ENCODE measurements around the gene ALPL. TPM values are rescaled to one million over a fixed set of nuclear protein-coding genes. Genes with fewer than 3 reads are reported as not detected.
A peak's percentile ranks its signal among the peaks of the same experiment; 100 is the strongest.

ALPL gene
- total RNA-seq, 1 experiment from 2014 or later, result not detected

DNA sequence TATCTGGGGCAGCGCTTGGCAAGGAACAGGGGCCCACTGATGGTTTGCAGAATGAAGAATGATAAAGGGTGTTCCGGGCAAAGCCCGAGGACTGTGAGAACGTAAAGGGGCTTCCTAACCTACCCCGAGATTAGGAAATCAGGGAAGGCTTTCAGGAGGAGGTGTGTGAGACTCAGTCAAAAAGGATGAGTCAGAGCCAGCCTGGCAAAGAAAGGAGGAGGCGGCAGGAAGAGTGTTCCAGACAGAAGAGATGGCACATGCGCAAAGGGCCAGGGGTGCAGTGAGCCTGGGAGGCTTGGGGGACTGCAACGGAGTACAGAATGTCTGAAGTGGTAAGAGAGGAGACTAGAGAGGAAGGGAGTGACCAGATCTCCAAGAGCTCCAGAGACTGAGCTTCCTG lies 89.7 kb downstream of the ALPL start:
- DNase-seq (ENCODE audit: low spot score), result no peak

DNA sequence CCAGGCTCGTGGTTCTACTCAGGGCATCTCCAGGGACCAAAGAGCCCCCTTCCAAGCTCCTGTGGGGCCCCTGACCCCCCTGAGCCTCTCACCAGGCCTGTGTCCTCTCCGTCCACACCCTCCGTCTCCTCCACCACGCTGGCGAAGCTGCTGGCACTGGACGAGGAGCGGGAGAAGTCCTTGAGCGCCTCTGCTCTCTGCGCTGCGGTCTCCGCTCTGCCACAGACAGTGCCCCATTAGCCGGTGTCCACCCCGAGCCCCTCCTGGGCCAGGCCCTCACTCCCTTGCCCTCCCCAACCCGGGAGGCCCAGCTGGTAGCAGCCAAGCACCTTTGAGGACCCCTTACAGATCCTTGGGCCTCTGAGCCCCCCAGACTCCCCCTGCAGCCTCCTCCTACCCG lies 90.2 kb downstream of the ALPL start:
- DNase-seq (ENCODE audit: low spot score), result no peak

DNA sequence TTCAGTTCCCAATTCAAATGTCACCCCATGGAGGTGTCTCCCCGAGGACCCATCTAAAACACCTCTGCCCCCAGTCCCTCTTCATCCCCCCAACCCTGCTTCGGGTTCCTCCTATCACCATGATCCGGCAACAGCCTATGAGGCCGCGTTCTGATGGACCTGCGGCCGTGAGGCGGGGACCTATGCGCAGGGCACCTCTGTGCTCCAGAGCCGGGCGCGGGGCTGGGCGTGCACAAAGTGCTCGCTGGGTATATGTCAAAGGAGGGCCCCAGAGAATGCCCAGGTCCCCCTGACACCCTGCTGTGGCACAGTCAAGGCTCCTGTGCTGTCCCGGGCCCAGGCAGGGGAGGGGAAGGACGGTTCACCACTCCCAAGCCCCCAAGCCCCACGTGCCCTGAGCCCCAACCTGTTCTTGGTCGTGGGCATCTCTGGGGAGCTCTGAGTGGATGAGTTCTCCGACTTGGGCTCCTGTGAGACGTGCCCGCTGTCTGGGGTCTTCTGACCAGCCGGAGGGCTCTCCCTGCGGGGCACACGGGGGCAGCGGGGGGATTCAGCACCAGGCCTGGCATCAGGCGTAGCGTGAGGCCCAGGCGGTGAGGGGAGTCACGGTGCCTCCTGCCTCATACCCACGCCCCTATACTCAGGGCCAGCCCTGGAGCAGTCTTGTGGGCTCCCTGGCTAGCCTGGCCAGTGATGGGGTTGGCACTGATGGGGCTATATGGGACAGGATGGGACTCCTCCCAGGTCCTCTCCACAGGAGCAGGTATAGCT lies 92.2 kb downstream of the ALPL start:
- DNase-seq (ENCODE audit: low spot score), result no peak

DNA sequence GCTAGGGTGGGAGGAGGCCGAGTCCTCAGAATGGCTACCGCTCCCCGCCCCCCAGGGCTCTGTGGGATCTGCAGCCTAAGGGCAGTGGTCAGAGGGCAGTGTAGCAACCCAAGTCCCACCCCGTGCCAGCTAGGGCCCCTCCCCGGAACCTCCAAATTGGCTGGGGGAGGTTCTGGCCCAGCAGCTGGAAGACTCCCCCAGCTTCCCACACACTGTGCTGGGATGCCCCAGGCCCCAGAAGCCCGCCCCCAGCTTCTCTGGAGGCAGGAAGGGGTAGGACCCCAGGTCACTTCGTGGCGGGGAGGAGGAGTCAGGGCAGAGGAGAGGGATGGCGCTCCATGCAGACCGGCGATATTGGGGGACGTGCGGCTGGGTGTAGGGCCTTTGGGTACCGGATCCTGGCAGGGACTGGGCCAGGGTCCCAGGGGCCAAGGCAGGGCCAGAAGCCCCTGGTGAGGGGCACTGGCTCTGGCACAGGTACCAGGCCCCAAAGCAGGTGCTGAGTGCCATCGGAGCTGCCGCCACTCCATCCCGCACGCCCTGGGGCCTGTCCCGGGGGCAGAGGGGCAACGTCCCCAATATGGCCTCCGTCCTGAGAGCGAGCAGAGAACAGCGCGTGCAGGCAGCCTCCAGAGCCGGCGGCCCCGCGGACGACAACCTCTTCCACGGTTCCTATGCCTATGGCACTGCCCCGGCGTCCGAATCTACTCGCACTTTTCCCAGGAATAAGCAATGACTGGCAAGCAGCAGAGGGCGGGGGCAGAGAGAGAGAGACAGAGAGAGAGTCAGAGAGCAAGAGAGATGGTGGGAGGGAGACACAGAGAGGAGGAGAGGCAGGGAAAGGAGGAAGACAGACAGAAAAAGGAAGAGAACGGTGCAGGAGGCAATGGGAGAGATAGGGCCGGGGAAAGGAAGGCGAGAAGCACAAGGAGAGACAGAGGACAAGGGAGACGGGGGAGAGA lies 94.2 kb downstream of the ALPL start:
- no peak for DNase-seq (ENCODE audit: low spot score)

DNA sequence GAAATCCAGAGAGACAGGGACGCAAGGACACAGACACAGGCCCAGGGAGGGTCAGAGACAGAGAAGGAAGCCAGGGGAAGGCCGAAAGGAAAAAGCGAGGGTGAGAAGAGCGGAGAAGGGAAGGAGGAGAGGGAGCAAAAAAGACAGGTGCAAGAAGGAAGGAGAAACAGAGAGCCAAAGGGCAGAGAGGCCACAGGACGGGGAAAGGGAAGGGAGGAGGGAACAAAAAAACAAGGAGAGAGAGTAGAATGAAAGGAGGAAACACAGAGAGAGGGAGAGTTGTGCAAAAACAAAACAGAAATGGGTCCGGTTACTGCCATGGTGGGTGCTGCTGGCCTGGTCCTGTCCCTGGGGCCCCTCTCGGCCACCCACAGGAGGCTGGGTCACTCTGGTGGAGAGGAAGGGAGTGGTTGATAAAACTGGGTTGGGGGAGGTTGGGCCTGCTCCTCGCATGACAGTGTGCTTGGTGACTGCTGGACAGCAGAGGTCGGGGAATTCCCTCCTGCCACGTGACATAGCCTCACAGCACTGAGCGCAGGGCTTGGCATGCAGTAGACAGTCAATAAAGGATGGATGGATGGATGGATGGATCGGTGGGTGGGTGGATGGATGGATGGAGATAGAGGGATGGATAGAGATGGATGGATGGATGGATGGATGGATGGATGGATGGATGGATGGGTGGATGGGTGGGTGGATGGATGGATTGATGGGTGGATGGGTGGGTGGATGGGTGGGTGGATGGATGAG lies 95.2 kb downstream of the ALPL start:
- peak; percentile 17 for DNase-seq (ENCODE audit: low spot score)

DNA sequence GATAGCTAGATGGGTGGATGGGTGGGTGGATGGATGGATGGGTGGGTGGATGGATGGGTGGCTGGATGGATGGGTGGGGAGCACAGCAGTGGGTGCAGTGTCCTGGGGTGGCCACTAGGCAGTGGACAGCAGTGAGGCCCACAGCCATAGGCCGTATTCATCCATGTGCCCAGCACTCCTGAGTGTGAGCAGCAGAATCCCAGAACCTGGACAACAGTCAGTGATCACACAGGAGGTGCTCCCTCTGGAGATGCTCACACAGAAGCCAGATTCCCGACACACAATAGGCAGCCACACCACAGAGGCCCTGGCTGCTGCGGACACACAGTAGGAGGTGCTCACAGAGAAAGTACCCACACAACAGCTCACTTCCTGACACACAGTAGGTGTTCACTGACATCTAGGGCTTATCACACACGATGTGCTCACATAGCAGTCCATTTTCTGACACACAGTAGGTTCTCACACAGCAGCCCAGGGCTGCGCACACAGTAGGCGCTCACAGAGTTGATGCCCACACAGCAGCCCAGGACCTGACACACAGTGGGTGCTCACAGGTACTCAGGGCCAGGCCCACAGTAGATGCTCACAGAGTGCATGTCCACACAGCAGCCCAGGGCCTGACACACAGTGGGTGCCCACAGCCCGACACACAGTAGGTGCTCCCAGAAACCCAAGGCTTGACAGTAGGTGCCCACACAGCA lies 95.9 kb downstream of the ALPL start:
- no peak for DNase-seq (ENCODE audit: low spot score)

DNA sequence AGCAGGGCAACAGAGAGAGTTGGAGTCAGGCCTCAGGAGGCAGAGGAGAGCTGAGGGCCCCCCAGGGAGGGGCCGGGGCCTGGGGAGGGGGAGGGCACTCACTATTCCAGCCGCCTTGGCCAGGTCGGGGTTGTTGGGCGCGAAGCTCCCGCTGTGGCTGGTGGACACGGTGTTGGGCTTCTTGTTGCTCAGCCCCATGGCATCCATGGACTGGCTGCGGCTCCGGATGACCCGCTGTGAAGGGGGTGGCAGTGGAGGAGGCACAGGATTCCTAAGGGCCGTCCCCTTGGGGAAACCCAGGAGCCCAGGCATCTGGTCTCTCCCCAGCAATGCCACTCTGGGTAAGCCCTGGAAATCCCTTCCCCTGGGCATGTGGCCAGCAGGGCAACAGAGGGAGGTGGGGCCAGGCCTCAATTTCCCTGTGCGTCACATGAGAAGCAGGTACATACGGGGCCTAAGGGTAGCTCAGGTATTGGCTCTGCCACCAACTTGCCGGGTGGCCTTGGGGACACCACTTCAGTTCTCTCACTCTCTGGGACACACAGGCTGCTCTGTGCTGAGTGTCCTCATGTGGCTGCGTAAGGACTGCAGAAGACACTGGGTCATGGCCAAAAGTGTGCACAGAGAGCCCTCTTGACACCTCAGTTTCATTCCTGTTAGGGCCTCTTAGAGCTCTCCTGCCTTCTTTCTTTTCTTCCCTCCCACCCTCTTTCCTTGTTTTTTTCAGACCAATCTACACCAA lies 96.9 kb downstream of the ALPL start:
- DNase-seq (ENCODE audit: low spot score), result no peak

DNA sequence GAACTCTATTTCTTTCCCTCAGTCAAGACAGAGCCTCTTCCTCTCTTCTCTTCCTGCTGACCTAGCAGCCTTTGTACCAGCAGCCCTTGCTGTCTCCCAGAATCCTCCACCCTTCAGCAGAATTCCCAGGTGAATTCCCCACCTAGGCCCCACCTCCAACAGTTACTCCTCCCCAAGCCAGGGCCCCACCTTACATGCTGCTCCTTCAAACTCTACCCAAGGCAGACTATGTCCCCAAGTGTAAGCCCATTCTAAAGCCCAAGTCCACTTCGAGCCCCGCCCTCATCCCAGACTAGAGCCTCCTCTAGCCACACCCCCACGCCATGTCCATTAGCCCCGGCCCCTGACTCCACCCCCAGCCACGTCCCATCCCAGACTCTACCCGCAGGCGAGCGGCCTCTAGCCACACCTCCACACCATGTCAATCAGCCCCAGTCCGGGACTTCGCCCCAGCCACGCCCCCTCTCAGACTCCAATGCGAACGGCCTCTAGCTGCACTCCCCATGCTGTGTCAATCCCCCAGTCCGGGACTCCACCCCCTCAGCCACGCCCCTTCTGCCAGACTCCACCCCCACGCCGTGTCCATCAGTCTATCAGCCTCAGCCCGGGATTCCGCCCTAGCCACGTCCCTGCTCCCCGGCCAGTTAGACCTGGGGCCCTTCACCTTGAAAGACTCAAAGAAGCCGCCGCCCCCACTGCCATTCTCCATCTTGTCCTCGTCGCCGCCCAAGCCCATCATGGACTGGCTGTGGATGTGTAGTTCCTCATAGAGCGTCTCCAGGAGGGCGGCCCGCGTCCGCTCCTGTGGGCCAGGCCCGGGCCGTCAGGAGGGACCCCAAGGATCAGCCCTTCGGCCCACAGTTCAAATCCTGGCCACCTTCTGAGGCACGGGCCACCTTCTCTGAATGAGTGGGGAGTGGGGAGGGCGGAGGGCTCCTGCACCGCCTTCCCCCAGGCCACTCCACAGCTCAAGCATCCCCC lies 98.6 kb downstream of the ALPL start:
- DNase-seq (ENCODE audit: low spot score), result peak; percentile 23

DNA sequence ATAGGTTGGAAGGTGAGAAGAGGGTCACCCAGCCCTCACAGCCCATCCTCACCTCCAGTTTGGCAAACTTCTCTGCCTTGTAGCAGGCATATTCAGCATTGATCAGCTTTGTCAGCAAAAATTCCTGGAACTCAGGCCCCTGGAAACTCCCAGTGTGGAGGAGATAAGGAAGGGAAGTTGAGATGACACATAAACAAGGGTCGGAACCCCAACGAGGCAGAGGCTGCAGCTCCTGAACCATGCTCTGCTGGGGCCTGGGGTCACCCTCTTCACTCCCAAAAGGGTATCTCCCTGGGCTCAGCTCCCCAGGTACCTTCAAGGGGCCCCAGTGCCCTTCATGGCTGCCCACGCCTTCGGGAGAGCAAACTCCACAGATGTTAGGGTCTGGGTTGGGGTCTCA lies 99.6 kb downstream of the ALPL start:
- DNase-seq (ENCODE audit: low spot score), result no peak

DNA sequence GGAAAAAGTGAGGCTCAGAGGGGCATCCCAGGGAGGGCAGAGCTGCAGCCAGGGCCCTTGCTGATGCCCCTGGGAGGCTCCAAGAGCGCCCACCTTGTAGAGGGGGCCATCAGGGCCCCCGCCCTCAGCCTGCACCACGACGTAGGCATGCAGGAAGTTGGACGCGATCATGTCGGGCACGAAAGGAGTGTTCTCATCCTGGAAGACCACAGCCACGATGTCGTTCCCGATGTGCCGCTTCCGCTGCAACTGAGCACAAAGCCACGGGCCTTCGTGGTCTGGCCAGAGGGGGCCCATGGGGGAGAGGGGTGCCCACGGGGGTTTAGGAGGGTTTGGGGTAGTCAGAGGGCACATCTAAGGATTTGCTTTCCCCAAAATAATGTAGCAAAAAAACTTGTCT lies 100.8 kb downstream of the ALPL start:
- DNase-seq (ENCODE audit: low spot score), result no peak

DNA sequence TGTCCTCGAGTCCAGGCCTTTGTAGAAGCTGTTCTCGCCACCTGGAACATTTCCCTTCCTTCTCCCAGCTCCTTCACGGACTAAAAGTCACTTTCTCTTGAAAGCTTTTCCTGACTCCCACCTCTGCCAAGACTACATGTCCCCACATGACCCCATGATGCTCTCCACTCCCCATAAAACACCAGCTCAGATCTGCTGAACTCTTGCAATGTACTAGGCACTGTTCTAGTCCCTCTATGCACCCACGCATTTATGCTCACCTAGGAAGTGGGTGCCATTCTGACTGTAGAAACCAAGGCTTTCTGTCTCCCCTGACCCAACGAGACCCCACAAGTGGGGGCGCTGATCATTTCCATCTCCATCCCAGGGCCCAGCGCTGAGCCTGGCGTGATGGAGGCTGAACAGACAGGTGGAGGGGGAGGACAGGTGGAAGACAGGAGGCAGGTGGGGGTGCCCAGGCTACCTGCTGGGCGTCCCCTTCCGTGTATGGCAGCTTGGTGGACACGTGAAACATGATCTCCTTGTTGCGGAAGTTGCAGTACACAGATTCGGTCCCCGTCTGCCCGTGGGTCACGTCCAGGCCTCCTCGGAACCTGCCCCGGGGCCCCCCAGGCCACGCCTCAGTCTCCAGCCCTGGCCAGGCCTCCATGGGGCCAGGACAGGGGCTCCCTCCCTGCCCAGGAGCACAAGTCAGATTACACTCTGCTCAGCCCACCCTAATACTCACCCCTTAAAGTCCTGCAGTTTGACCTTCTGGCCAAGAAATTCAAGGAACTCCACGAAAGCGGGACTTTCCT lies 102.0 kb downstream of the ALPL start:
- no peak for DNase-seq (ENCODE audit: low spot score)

DNA sequence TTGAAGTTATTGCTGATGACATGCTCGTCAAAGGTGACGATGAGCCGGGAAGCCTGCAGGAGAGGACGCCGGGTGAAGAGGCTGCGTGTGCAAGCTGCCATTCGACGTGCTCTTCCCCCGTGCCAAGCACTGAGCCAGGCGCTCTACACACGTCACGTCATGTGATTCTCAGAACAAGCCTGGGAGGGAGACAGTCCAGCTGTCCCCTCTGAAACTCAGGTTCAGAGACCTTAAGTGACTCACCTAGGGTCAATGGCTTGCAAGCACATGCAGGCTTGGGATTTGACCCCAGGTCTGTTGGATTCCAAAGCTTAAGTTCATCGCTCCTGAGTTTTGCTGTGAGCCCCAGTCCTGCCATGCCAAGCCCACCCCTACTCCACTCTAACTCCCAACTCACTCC lies 102.8 kb downstream of the ALPL start:
- no peak for DNase-seq (ENCODE audit: low spot score)

DNA sequence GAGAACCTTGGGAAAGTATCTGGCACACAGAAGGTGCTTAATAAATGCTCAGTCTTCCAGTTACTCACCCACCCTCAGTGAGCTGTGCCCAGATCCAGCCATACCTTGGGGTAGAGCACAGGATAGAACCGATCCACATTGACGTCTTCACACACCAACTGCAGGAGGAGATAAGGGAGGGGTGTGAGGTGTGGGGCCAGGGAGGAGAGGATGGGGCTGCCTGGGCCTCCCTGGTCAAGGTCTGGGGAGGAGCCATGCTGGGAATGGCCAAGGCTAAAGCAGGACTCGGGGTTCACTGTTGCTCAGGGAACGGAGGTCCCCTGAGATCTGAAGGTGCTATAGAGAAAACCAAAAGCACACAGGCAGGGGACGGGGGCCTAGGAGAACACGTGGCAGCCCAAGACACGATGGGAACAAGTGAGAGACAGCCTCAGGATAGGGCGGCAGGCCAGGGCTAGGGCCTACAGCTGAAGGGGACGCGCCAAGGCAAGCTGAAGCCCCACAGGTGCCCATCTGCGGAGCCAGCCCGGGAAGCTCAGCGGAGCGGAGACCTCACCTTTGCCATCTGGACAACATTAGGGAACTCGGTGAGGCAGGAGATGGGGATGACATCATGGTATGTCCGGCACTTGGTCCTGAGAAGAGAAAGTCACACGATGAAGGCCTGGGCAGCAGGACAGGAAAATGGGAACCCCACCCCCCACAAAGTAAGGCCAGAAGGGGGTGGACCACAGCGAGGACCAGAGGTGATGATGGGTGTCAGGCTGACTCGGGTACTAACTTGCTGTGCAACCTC lies 104.0 kb downstream of the ALPL start:
- DNase-seq (ENCODE audit: low spot score), result no peak

DNA sequence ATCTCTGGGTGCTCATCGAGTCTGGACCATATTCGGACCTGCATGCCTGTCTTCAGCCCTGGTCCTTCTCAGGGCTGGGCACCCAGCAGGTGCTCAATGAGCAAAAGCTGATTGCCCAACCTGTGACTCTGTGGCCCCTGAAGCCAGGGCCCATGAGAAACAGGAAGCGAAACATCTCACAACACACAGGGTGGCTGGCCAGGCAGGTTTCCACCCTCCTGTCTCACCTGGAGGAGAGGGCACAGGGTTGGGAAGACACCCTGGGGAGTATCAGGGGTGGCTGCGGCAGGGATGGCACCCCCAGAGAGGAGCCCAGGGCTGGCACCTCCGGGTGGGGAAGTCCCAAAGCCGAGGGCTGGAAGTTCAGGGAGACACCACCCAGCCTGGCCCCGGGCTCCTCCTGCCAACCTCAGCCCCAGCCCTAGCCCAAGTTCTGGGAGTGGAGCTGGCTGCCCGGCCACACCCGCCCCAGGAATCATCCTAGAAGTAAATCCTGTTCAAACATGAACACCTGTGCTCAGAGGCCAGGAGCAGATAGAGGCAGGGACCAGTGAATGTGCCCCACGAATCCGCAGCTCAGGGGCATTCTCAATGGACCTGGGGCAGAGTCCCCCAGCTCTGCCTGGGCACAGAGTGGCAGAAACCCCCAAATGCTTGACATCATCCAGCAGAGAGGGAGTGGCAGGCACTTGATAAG lies 105.3 kb downstream of the ALPL start:
- no peak for DNase-seq (ENCODE audit: low spot score)

DNA sequence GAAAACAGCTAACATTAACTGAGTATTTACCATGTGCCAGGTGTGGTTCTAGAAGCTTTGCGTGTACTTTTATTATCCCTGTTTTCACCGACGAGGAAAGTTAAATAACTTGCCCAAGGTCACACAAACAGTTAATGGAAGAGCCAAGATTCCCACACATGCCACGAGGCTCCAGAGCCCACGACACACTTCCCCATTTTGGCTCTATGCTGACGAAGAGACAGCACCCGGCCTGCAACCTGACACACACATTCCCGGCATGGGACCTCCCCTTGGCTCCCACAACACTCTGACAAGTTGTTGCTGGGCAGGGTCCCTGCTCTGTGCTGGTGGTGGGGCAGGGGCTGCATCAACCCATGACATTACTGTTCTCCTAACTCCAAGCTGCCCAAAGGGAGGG lies 107.1 kb downstream of the ALPL start:
- DNase-seq (ENCODE audit: low spot score), result no peak

DNA sequence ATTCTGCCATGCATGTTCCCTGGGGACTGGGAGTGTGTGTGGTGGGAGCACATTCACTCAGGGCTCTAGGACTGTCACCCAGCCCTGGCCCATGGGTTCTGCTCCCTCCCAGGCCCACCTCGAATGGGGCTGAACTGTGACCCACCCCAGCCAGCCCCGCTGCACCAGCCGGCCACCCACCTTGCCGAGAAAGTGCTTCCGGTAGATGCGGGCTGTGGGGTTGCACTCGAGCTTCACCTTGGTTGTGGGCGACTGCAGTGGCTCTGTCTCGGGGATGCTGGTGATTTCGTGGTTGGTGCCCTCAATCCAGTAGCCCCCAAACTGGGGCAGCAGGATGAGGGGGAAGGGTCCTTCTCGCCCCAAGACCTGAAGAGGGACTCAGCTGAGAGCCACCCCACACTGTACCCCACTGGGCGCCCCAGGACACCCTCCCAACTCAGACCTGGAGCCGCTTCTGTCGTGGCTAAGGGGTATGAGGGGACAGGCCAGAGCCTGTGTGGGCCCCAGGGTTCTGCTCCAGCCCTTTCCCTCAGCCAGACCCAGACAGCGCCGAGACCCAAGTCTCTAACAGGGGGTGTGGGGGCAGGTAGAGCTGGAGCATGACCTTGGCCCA lies 108.0 kb downstream of the ALPL start:
- no peak for DNase-seq (ENCODE audit: low spot score)

DNA sequence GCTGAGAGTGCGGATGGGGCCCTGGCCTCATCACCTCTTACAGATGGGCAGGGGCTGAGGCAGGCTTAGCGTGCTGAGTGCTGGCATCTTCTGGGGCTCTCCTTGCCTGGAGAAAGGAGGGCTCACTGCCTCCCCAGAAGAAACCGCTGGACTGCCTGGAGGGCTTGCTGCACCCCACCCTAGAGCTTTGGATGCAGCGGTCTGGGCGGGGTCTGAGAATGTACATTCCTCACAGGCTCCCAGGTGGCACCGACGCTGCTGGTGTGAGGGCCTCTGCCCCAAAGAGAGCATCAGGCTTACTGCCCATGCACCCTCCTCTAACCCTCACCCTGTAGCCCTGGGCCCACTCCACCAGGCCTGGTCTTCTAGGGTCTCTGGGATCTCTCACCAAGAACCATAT lies 108.8 kb downstream of the ALPL start:
- DNase-seq (ENCODE audit: low spot score), result no peak

All from A172 (cell line).